Measurements from ENCODE around the gene CIB1.
"Not testable (repeated sequence)": the region's sequence is repeated elsewhere in the genome, so short reads cannot be mapped to it uniquely, and the experiment has no call there.

CIB1 gene

DNA sequence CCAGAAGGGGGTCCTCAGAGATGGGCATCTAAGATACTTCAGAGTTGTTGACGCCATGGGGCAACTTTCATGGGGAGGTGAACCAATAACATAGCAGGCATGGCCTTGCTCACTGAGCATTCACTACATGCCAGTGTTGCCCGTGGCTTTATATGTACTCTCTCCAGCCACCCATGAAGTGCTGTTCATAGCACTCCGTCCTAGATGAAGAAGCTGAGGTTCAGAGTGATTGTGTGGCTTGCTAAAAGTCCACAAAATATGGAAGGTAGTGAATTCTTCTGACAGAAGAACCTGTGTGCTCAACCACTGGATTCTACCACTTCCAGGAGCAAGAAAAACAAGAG is 42.4 kb downstream of the CIB1 start:
- no peak for DNase-seq

DNA sequence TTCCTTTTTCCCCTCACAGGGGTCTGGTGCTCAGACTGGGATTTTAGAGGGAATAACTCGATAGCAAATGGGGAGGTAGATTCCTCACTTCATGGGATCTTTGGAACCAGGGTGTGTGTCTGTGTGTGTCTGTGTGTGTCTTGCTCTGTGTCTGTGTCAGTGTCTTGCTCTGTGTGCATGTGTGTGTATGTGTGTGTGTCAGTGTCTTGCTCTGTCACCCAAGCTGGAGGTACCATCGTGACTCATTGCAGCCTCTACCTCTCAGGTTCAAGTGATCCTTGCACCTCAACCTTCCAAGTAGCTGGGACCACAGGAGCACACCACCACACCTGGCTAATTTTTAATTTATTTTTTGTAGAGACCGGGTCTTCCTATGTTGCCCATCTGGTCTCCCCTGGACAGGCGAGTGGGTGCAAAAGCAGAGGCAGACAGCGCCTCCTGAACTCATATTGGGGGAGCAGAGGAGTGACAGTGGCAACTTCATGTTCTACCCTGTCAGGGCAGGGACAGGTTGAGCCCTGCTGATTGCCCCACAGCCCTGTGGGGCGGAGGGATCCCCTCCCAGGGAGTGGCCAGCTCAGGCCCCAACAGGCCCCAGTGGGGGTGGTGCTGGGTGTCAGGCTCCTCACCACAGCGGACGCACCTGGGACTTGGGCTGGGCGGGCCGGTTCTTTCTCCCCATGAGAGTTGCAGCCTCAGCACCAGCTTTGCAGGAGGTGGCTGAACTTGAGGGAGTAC is 43.0 kb downstream of the CIB1 start:
- peak in 1 of 2 experiments; percentile 12 for DNase-seq

DNA sequence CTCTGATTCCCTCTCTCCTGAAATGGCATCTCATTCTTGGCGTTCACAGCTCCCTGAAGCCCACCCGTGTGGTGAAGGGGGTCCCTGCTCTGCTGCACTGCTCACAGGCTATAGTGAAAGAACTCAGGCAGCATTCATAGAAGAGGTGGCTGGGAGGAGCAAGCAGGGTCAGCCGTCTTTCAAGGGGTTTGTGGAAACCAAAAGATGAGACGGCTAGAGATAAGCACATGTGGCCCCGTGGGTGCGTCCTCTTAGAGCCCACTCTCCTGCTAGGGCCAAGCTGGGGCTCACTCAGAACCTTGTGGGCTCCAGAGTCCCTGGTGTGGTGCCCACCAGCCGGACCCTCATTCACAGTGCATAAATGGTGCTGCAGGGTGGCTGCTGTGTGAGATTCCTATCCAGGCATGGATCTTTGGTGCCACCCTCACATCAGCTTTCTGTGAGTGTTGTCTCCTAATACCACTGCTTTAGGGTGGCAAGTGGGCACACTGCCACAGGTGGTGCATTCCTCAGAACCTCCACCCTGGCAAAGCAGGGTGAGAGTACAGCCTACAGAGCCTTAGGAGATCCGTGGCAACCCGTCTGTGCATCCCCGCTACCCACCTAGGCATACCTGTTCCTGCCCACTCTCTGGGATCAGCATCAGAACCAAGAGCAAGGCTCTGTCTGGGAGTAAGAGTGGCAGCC is 43.8 kb downstream of the CIB1 start:
- no peak for DNase-seq

DNA sequence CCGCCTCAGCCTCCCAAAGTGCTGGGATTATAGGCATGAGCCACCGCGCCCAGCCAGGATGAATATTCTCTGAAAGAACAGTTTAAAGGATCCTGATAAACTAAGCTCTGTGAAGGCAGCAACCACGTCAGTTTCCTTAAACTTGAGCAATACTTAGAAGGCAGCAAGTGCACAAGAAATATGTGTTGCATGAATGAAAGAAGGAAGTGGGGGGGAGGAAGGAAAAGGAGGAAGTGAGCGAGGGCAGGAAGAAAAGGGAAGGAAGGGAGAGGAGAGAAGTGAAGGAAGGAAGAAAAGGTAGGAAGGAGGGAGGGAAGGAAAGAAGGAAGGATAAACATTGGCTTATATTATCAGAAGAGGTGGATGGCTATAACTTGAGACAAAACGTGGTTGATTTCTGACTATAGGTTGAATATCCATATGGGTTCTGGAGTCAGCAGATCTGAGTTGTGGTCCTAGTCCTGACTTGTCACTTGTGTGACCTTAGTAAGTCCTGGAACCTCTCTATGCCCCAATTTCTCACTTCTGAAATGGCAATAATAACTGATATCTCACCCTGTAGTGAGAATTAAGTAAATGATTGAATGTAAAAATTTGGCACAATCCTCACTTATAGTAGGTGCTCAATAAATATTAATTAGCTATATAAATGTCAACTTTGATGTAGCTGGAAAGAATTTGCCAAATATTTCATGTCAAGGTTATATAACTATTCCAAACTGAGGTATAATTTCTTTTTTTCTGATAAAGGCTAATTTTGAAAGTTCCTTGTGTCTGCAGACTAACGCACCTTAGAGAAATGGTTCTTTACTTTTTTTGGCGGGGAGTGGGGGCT is 44.6 kb downstream of the CIB1 start:
- no peak for DNase-seq

DNA sequence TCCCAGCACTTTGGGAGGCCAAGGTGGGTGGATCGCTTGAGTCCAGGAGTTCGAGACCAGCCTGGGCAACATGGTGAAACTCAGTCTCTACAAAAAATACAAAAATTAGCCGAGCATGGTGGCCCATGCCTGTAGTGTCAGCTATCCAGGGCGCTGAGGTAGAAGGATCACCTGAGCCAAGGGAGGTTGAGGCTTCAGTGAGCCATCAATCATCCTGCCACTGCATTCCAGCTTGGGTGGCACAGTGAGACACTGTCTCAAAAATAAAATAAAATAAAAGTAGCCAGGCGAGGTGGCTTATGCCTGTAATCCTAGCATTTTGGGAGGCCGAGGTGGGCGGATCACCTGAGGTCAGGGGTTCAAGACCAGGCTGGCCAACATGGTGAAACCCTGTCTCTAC is 45.7 kb downstream of the CIB1 start:
- DNase-seq, result not testable (repeated sequence)

DNA sequence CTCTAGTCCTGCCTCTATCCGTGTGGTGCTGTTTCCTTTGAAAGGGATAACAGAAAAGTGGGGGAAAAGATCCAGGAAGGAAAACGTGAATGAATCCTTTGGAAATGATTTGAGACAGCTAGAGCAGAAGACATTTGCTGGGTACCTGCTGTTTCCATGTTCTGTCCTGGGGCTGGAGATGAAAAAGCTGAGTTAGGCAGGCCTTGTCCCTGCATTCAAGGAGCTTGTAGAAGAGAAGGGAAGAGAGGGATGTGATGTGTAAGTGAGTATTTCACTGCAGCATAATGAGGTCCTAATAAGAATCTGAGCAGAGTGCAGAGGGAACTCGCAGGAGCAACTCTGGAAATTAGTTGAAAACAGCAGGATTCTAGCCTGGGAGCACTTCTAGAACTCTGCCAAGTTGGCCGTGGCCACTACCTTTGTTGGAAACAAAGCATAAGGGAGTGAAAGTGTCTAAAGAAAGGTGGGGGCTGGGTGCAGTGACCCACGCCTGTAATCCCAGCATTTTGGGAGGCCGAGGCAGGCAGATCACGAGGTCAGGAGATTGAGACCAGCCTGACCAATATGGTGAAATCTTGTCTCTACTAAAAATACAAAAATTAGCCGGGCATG is 46.4 kb downstream of the CIB1 start:
- DNase-seq, result no peak

DNA sequence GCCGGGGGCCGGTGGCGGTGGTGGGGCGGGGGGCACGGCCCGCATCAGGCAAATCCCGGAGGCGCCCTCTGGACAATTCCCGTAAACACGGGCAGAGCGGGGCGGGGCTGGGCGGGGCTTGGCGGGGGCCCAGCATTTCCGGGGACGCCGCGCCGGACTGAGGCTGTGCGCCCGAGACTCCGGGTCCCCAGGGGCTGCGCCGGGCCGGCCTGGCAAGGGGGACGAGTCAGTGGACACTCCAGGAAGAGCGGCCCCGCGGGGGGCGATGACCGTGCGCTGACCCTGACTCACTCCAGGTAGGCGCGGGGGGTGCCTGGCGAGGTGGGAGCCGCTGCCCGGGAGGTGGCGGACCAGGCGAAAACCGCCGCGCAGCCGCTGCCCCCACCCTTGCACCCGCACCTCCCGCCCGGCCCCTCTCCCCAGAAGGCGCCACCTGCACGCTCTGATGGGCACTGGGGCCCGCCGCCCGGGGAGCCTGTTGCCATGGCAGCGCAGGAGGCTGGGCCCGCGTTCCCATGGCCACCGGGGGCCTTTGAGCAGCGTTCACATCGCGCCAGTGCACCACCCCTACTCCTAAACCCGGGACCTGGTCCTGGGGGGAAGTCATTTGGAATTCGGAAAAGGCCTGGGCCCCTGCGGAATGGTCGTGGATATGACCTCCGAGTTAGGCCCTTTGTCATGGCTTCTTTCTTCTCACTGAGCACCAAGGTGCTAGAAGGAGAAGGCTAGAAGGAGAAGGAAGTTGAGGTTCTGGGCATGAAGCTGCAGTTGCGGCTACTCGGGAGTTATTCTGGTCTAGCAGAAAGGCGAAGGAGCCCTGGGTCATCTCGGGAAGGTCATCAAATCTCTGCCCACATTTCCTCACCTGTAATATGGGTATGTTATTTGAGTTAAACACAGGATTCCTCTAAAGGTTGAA is 48.7 kb downstream of the CIB1 start:
- peak; percentile 81 to 85 for DNase-seq

DNA sequence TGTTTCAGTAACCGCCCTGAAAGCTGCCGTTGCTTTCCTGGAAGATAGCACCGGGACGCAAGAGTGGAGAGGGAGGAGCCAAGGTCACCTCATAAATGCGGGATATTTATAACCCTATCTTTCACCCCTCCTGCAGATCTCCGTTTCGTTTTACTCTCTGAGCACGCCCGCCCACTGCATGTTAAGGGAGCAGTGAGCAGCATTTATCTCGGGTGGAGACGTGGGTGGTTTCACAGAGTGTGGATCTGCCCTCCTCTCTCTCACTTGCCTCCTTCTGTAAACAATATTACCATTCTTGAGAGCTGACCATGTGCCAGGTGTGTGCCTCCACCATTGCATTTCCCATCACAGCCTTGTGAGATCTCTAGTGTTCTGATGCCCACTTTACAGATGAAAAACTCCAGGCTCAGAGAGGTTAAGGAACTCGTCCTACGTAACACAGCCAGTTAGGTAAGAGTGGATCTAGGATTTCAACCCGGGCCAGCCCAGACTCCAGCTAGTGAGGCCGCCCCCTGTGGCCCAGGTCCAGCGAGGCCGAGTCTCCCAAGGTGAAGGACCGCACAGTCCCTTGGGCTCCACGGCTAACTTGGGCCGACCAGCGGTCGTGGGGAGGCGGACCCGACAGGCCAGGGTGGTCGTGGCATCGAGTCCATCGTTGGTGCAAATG is 49.5 kb downstream of the CIB1 start:
- DNase-seq, result peak; percentile 84 to 85

DNA sequence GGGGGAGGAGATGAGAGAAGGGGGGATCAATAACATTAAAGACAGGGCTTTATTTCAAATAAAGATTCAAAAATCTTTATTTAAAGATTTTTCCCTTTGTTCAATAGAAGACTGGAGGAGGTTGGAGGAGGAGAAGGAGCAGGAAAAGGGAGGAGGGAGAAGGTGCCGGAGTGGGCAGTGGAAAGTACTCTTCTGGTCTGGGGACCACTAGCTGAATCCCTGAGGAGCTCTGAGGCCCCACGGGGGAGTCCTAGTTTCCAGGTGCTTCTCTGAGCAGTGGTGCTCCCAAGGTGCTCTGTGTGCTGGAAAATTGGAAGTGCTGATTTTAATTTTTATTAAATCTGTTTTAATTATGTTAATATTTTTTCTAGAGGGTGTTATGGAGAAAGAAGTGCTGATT is 52.0 kb downstream of the CIB1 start:
- no peak for DNase-seq
